Central memory CD4-positive, alpha-beta T cell (primary cell): ENCODE measurements around the gene TBC1D5.

Experiments used
- DNase-seq: peaks from one replicate; pipeline ENCODE4 v3.0.0; 2022

TBC1D5 gene

GRCh38 chr3:17207019-17207418 is 535.4 kb downstream of the TBC1D5 start:
- DNase-seq: no peak

GRCh38 chr3:17204049-17204650 is 538.3 kb downstream of the TBC1D5 start:
- no peak for DNase-seq

GRCh38 chr3:17201538-17201937 is 540.9 kb downstream of the TBC1D5 start:
- DNase-seq: no peak

- DNase-seq: no peak
Measured at GRCh38 chr3:17195856-17196604, 546.4 kb downstream of the TBC1D5 start.

- DNase-seq: no peak
Measured at GRCh38 chr3:17195192-17195611, 547.2 kb downstream of the TBC1D5 start.

- no peak for DNase-seq
Measured at GRCh38 chr3:17194116-17194515, 548.3 kb downstream of the TBC1D5 start.

GRCh38 chr3:17192995-17193394 is 549.4 kb downstream of the TBC1D5 start:
- DNase-seq: no peak

- DNase-seq: no peak
Measured at GRCh38 chr3:17190353-17191078, 551.9 kb downstream of the TBC1D5 start.

GRCh38 chr3:17188378-17188777 is 554.1 kb downstream of the TBC1D5 start:
- DNase-seq: no peak

- DNase-seq: no peak
Measured at GRCh38 chr3:17187589-17188184, 554.7 kb downstream of the TBC1D5 start.

- no peak for DNase-seq
Measured at GRCh38 chr3:17183951-17184550, 558.4 kb downstream of the TBC1D5 start.

- no peak for DNase-seq
Measured at GRCh38 chr3:17182166-17182565, 560.3 kb downstream of the TBC1D5 start.

- DNase-seq: no peak
Measured at GRCh38 chr3:17181413-17181907, 561.0 kb downstream of the TBC1D5 start.

- peak; percentile 43 for DNase-seq
Measured at GRCh38 chr3:17179381-17180205, 562.8 kb downstream of the TBC1D5 start.

- no peak for DNase-seq
Measured at GRCh38 chr3:17176757-17177156, 565.7 kb downstream of the TBC1D5 start.

- no peak for DNase-seq
Measured at GRCh38 chr3:17175187-17175807, 567.1 kb downstream of the TBC1D5 start.

GRCh38 chr3:17166369-17166768 is 576.1 kb downstream of the TBC1D5 start:
- no peak for DNase-seq

- no peak for DNase-seq
Measured at GRCh38 chr3:17162116-17162515, 580.3 kb downstream of the TBC1D5 start.

GRCh38 chr3:17160597-17160996 is 581.8 kb downstream of the TBC1D5 start:
- no peak for DNase-seq

- DNase-seq: no peak
Measured at GRCh38 chr3:17158941-17159682, 583.3 kb downstream of the TBC1D5 start.

- no peak for DNase-seq
Measured at GRCh38 chr3:17157713-17158112, 584.7 kb downstream of the TBC1D5 start.
